ENCODE measurements around the gene ACSF2.

The ACSF2 gene

DNA sequence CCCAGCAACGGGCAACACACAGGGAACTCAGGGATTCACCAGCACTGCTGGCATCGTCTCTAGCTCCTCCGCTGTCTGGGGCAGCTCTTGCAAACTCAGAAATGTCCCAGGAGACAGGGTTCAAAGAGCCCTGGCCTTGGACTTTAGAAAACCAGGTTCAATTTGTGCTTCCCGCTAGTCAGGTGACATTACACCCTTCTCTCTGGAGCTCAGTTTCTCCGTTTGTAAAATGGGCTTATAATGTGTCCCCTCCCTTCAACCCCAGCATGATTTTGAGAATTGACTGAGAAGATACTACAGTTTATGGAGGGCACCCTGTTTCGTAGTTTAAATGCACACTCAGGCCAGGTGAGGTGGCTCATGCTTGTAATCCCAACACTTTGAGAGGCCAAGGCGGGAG, 80.3 kb downstream of the ACSF2 start:
- no peak for DNase-seq

DNA sequence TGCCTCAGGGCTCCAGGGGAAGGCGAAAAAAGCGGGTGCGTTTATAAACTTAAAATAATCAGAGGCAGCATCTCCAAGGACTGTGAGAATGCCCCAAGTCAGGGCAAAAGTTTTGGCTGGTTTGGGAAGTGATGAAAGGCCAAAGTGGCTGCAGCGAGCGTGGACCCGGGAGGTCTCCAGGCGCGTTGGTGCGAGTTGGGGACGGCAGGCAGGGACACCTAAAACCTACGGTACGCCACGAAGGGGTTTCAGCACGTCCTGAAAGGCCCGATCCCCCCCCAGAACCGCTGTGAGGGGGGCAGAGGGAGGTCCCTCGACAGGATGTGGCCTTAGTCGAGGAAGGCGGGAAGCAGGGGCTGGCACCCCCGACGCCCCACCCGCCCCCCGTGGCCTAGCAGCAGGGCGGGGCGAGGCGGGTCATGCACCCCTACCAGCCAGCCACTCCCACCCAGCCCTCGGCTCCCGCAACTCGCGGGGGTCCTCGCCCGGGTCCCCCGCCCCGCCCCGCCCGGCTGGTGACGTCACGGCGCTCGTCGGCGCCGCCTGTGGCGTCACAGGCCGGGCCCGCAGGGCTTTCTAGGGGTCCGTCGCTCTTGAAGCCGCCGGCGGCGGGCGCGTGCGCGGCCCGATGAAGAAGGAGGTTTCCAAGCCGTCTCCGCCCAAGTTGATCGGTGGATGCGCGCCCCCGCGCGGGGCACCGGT, 82.0 kb downstream of the ACSF2 start, which contains the start of gene MYCBPAP:
TSS of gene MYCBPAP (plus strand) at position 569 of the 702 bp plus-strand sequence. CDS start 236 bp downstream, outside the sequence.
- peak; percentile 60 for DNase-seq

DNA sequence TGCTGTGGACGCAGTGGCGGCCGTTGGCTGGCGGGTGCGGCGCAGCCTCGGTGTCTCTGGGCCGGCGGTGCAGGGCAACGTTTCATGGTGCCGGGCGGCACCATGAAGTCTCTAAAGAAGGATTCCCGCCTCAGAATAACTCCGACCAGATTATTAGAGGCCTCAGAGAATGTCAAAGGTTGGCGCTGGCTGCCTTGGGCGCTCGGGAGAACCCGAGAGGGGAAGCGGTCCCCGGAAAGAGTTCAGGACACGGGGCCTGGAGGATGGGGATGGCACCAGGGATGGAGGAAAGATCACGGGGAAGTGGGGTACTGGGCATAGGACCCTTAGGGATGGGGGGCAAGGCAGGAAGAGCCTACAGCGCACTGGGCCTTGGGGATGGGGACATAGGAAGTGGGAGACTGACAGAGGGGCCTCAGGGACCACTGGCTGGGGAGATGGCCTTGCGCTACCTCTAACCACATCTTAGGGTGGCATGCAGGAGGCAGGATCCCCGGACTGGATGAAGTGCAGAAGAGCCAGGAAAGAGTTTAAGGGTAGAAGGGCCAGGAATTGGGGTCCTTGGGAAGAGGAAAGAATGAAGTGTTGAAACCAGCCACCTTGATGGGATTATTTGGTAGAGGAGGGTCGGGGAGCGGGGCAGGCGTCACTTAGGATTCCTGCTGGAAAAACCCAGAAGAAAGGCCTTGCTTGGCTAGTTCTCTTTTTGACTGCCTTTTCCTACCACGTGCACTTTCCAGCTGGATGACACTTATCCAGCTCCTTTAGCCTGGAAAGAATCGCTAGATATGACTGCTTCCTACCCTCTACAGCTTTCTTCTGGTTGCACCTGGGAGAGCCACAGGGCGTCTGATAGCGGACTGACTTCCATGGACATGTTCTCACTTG, 82.8 kb downstream of the ACSF2 start:
- peak; percentile 12 for DNase-seq

DNA sequence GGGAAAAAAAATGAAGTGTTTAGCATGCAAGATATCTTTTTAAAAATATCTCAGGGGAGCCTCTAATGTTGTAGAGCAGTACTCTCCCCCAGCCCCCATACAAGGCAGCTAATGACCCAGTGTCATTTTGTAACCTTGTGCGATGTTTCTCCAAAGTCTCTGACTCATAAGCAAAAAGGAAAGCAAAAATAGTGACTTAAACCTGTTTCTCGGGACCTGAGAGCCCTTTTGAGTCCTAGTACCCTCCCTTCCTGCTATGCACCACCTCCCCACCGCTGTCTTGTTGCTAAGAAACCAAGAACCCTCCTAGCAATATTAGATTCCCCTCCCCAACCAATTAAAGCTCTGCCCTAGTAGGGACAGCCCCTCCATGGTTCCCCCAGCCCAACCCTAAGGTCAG, 85.0 kb downstream of the ACSF2 start:
- no peak for DNase-seq

DNA sequence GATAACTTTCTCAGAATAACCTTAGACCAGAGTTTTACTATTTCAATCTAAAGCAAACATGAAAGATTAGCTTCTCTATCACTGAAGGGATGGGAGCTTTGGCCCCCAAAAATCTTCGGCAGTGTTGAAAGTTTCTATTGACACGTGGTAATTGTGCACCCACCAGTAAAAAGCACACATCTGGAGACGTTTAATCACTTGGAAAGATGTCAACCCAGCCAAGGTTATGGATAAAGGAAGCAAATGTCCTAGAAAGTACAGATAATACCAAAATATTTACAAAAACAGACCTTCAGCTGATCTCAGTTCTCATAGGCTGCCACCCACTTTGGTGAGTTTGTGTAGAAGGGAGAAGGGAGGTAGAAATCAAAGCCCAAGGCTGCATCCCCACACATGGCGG, 87.5 kb downstream of the ACSF2 start:
- no peak for DNase-seq

DNA sequence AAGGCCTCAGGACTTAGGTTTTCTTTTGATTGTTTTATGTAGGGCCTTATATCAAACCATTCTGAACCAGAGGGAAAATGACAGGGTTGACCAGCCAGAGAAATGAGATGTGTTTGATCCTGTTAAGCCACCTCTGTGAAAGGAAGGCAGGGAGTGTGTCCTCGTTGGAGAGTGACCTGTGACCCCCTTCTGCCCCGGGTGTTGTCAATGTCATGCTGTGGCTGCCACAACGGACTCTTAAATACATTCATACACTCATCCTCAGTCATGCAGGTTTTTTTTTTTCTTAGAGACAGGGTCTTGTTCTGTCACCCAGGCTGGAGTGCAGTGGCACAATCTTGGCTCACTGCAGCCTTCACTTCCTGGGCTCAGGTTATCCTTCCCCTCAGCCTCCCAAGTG, 88.4 kb downstream of the ACSF2 start:
- DNase-seq = no peak

DNA sequence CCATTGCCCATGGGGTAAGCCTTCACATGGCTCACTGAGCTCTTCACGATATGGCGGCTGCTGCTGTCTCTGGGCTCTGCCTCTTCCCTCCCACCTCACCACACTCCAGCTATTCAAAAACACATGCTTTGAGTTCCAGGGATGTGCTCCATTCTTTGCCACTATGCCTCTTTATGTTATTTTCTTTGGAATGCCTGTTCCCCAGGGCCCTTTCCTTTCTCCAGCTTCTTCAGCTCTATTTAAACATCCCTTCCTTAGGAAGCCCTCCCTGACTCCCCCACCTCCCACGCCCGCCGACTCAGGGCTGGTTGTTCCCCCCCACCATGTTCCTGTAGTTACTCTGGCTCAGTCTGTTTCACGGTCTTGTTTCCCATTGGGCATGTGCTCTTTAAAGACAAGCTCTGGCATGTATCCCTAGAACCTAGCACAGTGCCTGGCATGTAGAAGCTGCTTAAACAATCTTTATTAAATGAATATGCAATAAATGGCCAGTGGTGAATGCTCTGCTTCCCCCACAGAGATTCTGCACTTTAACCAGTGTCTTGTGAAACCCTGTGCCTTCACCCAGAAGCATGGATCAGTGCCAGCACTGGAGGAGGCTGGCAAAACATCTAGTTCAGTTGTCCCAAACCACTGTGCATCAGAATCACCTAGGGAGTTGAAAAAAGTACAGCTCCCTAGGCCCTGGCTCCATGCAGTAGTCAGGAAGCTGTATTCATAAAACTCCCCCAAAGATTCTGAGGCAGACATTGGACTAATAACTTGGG, 89.1 kb downstream of the ACSF2 start:
- DNase-seq = no peak

DNA sequence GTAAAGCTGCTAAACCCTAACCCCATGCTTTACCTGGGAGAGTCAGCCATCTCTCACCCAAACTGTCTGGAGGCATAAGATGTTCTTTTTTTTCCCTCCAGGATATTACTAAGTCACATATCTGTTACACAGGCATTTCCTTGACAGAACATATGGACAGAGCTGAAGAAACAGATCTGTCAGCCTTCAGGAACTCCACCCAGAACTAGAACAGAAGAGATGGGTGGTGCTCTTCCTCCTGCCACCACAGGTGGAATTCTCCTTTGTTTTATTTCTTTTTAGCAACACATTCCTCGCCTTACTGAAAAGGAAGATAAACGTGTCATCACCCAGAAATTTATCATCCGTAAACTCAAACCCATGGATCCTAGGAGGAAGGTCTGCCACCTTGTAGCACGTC, 91.0 kb downstream of the ACSF2 start:
- no peak for DNase-seq

DNA sequence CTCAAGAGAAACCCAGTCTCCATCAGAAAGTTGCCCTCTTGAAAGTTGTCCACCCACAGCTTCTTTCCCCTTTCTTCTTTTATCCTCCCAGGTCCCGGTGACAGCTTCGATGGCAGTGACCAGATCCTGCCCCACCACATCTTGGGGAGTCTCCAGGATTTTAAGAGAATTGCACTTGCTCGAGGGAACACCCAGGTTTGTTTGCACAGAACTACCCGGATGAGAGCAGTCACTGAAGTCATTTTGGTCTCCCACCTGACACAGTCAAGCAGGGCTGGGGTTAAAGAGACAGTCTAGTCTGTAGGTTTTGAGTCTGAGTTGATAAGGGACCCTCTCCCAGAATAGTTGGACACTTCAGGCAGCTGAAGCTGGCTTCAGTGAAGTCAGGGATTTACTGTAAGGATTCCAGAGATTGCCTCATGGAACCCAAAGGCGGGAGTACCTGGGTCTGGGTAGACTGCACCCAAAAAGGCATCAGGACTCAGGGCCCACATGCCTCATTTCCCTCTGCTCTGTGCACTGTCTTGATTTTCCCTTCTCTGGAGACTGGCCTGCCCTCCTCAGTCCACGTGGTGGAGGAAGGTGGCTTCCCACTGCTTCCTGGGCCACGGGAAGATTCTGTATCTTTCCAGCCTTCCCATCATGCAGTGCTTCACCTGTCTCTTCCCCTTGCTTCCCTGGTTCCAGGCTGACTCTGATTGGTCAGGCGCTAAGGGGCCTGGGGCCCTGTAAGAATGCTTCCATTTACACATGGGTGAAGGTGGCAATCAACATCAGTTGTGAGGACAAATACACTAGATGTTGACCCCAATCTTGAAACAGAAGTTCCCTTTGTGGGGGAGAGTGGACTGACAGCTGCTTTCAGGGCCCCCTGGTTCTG, 91.7 kb downstream of the ACSF2 start:
- DNase-seq = no peak

DNA sequence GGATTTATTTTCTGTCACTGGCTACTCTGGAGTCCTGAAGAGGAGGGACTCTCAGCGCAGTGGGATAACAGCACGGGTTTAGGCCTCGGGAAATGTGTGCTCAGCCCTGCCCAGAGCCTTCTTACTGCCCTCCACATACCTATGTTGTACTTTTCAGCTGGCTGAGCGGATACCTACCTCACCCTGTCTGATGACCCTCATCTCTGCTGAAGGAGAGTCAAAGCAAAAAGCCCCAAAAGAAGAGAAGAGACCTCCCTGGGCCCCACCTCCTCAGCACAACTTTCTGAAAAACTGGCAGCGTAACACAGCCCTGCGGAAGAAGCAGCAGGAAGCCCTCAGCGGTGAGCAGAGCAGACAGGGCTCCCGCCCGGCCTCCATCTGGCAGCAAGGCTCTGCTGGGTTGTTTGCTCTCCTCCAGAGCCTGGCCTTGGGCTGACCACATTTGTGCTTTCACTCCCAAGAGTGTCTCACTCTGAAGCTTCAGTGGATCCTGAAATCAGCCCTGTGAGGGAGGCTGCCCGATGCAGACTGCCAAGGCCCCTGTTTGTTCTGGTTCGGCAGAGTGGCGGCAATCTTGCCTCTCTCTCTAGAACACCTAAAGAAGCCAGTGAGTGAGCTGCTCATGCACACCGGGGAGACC, 92.5 kb downstream of the ACSF2 start:
- no peak for DNase-seq

DNA sequence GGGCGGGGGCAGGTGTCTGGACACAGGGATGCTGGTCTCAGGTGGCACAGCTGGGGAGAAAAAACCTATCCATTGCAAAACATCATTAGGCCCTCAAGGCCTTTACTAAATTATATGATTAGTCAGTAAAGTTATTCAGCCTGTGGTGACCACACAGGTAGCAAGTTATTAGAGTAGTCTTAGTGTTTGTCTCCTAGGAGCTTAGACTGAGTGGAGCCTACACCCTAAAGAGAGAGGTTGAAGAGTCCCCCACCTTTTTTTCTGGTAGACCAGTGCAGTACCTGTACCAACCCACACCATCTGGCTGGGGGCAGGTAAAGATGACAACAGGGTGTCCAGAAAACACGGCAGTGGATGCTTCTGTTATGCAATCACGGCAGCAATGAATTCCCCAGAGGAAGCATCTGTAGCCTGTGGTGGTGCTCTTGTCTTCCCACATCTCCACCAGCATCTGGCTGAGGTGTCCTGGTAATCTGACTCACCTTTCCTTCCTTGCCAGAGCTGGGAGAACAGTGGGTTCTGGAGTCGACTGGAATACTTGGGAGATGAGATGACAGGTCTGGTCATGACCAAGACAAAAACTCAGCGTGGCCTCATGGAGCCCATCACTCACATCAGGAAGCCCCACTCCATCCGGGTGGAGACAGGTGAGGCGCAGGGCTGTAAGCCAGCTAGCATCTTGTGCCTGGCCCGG, 93.3 kb downstream of the ACSF2 start:
- no peak for DNase-seq

DNA sequence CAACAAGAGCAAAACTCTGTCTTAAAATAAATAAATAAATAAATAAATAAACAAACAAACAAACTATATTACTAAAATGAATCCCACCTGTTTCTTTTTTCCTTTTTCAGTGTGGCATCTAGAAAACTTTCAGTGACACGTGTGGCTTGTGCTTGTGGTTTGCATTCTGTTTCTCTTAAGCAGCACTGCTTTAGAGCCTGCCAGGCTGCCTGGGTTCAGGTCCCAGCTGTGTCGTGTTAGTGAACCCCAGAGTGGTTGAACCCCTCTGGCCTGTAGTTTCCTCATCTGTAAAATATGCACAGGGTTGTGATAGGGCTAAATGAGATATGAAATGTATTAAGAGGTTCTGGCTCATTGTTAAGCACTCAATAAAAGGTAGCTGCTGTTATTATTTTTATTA, 94.5 kb downstream of the ACSF2 start:
- DNase-seq = no peak

DNA sequence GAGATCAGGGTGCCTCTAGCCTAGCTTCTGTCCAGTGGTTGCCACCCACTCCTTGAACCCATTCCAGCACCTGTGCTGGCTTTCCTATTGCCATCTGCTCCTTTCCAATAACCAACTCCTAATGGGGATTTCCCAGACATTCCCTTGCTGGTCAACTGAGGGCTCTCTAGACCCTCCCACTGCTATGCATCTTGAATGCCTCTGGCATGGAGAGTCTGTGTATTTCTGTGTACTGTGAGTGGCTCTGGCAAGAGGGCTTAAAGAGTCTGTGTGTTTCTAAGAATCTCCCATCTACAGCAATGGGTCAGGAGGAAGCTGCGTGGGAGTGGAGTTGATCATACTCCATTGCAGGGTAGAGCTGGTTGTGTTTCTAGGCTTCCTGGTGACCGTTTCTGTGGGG, 95.5 kb downstream of the ACSF2 start:
- no peak for DNase-seq

DNA sequence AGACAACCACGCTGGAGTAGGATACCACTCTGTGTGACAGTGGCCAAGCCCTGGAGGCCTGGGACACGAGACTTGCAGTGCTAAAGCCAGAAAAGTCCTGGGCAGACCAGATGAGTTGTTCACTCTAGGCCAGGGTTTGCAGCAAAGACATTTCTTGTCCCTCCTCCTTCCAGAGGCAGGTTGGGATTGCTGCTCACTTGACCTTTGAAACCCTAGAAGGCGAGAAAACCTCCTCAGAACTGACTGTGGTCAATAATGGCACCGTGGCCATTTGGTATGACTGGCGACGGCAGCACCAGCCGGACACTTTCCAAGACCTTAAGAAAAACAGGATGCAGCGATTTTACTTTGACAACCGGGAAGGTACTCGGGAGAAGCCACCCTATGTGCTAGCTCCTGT, 96.7 kb downstream of the ACSF2 start:
- DNase-seq = no peak

DNA sequence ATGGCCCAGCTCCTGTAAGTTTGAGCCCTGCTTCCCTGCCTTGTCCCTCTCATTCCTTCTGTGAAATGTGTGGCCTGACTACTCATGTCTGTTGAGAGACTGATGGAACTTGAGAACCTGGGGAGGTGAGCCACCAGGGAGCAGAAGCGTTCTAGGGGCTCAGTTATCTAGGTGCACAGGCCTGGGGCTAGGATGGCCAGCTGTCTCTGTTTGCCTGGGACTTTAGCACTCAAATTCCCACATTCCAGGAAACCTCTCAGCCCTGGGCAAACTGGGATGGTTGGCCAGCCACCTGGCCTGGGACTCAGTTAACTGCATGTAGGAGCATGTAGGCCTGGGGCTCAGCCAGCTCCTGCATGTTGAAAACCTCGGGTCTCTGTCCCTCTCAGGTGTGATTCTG, 97.2 kb downstream of the ACSF2 start:
- no peak for DNase-seq

All from DMS79 treated with DMSO at 0.1 percent for 48 hours (cell line).